Middle frontal gyrus (tissue), 1 donor: Measurements from ENCODE around the gene WDR53.
"Not testable (repeated sequence)": the region's sequence is repeated elsewhere in the genome, so short reads cannot be mapped to it uniquely, and the experiment has no call there.

Source experiments
- DNase-seq: peaks from one replicate; pipeline ENCODE4 v3.0.0-alpha.2; 2015; ENCODE audit warnings: low spot score; ENCODE audit errors: extremely low spot score

The WDR53 gene

DNA sequence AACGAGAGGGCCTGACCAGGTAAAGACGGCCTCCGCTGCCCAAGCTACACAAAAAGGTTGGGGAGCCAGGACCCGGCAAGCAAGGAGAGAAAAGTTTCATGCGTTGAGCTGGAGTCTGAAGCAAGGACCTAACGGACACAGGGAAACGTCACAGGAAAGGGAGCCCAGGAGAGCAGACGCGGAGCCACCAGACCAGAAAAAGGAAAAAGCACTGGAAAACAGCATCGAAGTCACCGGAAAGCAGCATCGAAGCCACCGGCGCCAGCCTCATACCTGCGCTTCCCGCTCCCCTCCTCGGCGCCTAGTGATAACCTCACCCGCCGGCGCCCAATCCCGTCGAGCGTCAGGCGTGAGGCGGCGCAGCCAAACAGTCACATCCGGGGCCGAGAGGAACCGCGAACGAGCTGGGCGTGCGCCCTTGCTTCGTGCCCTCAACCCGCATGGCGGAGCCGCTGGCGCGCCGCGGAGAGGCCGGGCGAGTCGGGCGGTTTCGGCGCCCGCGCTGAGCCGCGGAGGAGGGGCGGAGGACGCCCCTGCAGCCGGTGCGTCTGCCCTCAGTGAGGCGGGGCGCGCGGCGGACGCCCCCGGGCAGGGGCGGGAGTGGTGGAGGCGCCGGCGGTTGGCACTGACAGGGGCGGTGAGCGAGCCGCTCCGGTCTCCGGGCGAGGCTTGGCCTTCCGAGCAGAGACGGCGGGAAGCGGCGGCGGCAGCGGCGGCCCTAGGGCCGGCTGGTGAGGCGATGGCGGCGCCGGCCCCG is at the start of gene WDR53, which contains the start of gene FBXO45:
Gene WDR53, minus strand, starts transcription at position 309 of the 757 bp plus-strand sequence. CDS start 7,079 bp downstream, outside the sequence.
Gene FBXO45, plus strand, starts transcription at position 415 of the 757 bp plus-strand sequence. Its CDS starts 325 bp downstream, at position 740.
- peak; percentile 93 for DNase-seq

DNA sequence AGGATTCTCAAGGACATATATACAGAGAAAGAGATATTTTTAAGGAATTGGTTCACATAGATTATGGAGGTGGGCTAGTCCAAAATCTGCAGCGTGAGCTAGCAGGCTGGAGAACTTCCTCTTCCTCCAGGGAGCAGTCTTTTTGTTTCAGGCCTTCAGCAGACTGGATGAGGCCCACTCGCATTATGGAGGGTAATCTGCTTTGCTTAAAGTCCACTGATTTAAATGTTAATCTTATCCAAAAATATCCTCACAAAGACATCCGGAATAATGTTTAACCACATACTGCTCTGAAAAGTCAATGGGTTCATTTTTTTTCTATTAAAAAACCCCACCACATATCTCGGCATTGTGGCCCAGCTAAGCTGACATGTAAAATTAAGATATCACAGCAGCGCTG is 48.9 kb upstream of the WDR53 start:
- DNase-seq: no peak

GRCh38 chr3:196615234-196615633 is 46.9 kb upstream of the WDR53 start:
- not testable (repeated sequence) for DNase-seq

DNA sequence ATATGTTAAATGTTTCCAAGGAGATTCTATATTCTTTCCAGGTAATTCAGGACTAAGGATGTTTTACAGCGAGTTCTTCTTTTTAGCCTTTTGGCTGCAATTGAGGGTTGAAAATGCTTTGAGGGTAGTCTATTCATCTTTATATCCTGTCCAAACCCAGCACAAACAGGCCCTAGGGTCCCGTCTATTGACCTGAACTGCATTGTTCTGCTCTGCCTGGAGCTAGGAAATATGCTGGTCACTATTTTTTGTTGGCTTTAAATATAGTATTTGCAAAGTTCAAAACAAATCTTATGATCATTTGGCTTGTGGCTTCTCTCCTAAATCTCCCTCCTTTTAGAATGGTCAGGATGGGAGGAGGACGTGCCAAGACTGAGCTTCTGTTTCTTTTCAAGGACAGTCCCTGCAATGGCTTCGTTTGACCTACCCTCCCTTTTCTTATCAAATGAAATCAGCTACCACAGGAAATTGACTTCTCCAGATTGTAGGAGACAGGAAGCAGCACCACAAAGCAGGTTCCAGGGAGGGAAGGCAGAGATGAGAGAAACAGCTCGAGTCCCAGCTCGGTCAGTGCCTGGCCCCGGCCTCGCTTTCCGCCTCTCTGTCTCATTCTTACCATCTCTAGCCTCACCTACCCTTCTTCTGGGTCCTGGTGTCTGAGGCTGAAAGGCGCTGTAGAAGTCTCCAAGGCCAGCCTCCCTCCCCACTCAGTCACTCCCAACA is 43.6 kb upstream of the WDR53 start:
- DNase-seq: no peak

DNA sequence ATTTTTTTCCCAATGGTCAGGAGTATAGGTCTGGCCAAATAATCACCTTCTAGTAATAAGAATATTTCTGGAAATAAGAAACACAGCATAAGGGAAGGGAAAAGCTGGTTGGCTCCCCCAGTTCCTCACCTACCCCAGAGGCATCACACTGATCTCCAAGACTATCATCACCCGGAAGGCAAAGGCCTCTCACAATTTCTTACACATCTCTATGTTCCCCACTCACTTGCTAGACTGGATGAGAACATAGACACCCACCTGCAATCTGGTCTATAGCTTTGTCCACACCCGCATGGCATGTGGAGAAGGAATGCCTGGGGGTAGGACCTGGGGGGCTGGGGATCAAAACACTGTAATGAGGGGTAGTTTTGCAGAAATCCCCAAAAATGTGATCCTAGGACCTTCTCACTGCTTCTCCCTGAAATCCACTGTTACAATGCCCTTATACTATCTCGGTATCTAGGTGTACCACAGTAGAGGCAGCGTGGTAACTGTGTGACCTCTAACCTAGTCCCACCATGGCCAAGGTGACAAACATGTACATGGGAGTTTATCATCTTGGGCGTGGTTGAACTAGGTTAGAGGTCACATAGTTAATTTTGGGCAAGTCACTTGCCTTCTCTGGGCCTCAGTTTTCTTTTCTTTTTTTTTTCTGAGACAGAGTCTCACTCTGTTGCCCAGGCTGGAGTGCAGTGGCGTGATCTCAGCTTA is 41.6 kb upstream of the WDR53 start:
- DNase-seq: no peak

DNA sequence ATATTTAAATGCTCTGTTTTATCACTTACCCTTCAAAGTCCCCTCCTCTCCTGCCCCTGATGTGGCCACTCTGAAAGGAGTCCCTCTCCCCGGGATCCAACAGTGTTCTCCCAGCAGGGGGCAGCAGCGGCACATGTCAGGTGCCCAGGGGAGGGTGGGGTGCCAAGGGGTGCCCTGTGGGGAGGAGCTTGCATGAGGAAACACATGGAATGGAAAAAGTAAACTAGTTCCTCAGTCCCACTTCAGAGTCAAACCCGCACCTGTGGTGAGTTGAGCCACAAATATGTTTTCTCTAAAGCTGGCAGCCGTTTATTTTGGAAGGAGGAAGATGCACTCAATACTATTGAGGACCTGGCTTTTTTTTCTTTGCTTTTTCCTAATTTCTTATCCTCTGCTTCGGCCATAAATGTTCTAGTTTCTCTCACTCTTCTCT is 41.0 kb upstream of the WDR53 start:
- peak; percentile 25 for DNase-seq

DNA sequence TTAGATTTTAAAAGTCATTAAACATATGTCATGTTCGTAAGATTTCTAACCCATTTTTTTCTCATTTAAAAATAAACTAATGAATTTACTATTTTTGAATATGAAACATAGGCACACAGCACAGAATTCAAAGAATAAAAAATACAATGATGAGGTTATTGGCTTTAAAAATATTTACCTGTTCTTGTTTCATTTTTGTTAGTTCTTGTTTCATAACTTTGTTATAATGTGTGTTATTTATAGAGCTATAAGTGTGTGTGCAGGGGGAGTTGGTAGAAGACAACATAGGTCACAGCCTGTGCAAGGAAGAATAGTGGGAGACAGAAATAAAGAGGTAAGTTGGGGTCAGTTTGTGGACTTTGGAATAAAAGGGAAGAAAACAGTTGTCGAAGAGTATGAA is 40.3 kb upstream of the WDR53 start:
- DNase-seq: no peak

DNA sequence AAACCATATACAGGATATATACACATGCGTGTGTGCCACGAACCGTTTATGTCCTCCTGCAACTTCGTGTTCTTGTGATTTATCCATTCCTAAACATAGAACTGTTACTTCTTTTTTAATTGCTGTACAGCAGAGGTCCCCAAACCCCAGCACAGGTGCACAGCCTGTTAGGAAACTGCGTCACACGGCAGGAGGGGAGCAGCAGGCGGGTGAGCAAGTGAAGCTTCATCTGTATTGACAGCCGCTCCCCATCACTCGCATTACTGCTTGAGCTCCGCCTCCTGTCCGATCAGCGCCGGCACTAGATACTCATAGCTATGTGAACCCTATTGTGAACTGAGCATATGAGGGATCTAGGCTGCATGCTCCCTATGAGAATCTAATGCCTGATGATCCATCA is 36.2 kb upstream of the WDR53 start:
- DNase-seq: no peak

DNA sequence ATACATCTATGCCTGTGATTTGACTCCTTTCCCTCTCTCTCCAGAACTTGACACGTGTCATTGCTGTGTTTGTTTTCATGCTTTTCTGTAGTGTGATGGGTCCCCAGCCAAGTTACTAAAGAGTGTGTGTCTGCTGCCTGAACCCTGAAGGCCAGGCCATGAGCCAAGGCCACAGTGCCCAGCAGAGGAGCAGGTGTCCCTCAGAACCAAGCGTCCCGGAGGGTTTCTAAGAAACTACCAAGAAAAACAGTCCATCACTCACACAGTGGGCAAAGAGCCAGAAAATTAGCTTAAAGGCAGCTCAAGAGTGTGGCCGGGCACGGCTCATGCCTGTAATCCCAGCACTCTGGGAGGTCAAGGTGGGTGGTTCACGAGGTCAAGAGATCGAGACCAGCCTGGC is 35.3 kb upstream of the WDR53 start:
- DNase-seq: no peak

DNA sequence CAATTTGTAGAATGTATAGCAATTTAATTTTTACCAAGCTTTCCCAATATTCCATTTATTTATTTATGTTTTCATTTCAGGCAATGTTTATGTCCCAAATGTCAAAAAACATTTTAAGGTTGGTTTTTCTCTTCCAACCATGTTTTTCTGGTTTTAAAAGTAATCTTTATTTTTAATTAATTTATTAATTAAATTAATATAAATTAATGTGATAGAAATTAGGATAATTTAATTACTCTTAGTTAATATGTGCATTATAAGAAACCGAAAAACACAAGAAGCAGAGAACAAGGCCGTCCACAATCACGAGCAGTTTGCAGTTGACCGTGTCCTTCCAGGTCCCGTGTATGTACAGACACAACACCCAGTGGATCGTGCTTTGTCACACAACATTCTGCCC is 34.3 kb upstream of the WDR53 start:
- no peak for DNase-seq

DNA sequence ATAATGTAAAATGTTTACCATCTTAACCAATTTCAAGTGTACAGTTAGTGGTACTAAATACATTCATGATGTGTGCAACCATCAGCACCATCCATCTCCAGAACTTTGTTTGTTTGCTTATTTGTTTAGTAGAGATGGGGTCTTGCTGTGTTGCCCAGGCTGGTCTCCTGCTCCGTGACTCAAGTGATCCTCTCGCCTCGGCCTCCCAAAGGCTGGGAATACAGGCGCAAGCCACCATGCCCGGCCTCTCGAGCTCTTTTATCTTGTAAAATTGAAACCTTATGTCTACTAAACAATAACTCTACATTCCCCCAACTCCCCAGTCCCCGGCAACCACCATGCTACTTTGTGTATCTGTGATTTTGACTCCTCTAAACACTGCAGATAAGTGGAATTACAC is 32.0 kb upstream of the WDR53 start:
- no peak for DNase-seq

DNA sequence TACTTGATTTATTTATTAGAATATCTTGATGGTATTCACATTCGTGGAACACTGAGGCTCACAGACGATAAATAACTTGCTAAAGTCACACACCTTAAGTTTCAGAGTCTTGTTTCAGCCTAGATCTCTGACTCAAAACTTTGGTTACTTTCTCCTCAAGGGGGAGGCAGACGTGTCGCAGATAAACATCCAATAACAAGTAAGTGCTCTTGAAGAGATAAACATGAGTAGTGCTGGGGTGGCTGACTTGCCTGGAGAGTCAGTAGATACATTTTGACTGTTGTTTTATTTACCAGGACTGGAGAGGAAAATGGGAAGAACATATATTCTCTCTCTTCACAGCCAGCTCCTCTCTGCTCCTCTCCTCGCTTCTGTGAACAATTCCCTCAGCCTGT is 31.4 kb upstream of the WDR53 start:
- DNase-seq: no peak

DNA sequence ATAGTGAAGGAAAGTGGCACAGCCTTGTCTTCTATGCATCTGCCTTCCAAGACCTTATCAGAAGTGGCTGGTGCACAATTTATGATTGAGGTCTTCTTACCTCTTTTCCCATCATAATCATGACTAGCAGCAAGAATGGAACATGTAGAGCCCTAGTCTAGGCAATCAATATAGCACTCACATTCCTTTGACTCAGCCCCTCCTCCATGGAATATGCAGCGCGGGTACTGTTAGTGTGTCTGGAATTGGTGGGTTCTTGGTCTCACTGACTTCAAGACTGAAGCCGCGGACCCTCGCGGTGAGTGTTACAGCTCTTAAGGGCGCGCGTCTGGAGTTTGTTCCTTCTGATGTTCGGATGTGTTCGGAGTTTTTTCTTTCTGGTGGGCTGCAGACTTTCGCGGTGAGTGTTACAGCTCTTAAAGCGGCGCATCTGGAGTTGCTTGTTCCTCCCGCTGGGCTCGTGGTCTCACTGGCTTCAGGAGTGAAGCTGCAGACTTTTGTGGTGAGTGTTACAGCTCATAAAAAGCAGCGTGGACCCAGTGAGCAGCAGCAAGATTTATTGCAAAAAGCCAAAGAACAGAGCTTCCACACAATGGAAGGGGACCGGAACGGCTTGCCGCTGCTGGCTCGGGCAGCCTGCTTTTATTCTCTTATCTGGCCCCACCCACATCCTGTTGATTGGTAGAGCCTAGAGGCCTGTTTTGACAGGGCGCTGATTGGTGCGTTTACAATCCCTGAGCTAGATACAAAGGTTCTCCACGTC is 29.8 kb upstream of the WDR53 start:
- not testable (repeated sequence) for DNase-seq

DNA sequence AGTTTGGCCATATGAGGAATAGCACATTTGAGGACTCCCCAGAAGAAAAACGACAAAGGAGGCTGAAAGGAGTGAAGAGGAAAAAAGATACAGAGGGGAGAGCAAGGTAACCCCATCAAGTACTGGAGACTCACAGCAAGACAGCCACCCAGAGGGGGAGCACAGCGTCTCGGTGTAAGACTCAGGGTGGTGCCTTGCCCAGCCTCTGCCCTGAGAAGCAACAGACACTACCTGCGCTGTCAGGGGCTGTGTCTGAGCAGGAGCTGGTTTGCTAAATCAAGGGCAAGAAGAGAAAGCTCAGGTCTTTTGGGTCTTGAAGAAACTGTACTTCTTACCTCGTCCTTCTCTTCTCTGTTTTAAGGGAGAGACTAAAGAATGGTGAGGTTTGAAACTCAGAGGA is 28.0 kb upstream of the WDR53 start:
- DNase-seq: no peak

GRCh38 chr3:196590279-196590678 is 21.9 kb upstream of the WDR53 start:
- no peak for DNase-seq

GRCh38 chr3:196585044-196585757 is 16.8 kb upstream of the WDR53 start:
- no peak for DNase-seq

DNA sequence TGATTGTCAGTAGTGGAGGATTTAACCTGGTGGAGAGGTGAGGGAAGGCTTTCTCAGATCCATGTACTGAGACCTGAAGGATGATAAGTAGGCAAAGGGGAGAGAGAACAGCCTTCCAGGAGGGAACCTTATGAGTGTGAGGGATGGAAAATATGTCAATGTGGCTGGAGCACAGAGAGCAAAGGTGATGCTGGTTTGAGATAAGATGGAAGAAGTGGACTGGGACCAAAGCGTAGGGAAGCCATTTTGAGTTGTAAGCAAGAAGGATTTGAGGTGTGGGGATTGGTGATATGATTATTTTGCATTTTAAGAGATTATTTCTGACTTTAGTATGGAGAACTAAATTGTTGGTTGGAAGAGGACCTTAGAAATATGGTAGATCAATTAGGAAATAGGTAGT is 4.0 kb upstream of the WDR53 start:
- no peak for DNase-seq

- not testable (repeated sequence) for DNase-seq
Measured at GRCh38 chr3:196570332-196570731, 2.0 kb upstream of the WDR53 start.

DNA sequence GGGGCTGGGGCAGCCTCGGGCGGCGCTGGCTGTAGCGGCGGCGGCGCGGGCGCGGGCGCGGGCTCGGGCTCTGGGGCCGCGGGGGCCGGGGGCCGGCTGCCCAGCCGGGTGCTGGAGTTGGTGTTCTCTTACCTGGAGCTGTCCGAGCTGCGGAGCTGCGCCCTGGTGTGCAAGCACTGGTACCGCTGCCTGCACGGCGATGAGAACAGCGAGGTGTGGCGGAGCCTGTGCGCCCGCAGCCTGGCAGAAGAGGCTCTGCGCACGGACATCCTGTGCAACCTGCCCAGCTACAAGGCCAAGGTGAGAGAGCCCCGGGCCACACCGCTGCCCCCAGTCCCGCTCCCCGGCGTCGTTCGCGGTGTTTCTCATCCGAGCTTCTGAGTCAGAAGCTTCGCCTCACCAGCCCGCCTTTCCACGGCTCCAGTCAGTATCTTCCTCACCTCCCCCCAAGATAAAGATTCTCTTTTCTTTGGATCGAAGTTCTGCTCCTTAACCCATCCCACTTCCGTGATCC is 706 bp upstream of the WDR53 start:
- DNase-seq: no peak

DNA sequence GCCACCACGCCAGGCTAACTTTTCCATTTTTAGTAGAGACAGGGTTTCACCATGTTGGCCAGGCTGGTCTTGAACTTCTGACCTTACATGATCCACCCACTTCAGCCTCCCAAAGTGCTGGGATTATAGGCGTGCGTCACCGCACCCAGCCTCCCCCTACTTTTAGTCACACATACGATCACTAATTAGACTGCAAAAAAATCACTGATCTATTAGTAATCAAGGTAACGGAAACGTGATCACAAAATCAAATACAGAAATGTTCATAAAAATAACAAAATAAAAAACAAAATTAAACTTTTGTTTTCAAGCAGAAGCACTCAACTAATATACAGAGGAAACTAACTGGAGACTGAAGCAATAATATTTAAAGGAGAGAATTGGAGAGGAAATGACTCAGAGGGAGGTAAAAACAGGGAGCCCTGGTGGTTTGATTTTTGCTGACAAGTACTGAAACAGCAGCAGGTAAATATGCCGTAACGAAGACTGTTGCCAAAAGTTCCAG is 4.6 kb downstream of the WDR53 start:
- no peak for DNase-seq
